Lower leg skin (tissue), 3 donors: Measurements from ENCODE around the gene HOXC13.

Source experiments
- CTCF ChIP-seq, 3 donors: fragments of 450-650 bp; IDR thresholded peaks; one replicate each; pipeline ENCODE4 v1.5.1; 2016; ENCODE audit warnings: antibody characterized with exemption in 3 of 3, mild to moderate bottlenecking in 3 of 3, moderate library complexity in 2 of 3
- POLR2A ChIP-seq, 2 donors: fragments of 450-650 bp; IDR thresholded peaks; one replicate each; pipeline ENCODE4 v1.6.1; 2016 to 2017; ENCODE audit warnings: antibody characterized with exemption in 2 of 2, mild to moderate bottlenecking in 1 of 2, moderate library complexity in 1 of 2

DNA sequence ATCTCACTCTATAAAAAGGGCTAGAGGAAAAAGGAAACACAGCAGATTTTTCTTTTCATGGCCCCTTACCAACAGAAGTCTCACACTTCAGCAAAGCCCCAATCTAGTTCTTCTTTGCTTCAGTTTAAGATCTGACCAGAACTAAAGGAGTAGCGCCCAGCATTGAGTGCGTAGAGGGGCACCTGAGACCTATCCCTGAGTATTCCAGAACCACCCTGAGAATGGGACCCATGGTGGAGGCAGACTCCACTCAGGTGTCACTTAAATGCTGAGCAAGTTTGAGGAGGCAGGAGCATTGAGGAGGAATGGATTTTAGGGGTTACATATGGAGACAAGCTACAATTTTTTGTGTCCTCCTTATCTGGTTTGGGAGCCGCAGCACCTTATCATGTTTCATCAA is 32.5 kb downstream of the HOXC13 start:
- TF ChIP-seq CTCF (IDR thresholded peaks at IDR 0.05): no peak
- TF ChIP-seq POLR2A (IDR thresholded peaks at IDR 0.05): no peak
